ENCODE measurements around the gene HNRNPDL.
"Not testable (repeated sequence)": the region's sequence is repeated elsewhere in the genome, so short reads cannot be mapped to it uniquely, and the experiment has no call there.

Gene HNRNPDL

GRCh38 chr4:82430193-82430963 is at the start of gene HNRNPDL, which contains the start of gene ENOPH1:
HNRNPDL (minus strand) TSS chr4:82430462; CDS start chr4:82429690, 772 bp downstream.
ENOPH1 (plus strand) TSS chr4:82430590; CDS start chr4:82430830, 240 bp downstream.
- in situ Hi-C loops (cut with HindIII; ENCODE audit: low sequenced_read_pairs), result no loop called here
- TF ChIP-seq CTCF (IDR thresholded peaks at IDR 0.05; ENCODE audit: low read depth, low read length, missing control alignments), result no peak

GRCh38 chr4:82479562-82479961 is 49.3 kb upstream of the HNRNPDL start:
- H3K4me3 ChIP-seq (ENCODE audit: low read depth, low read length), result no peak overlapping the region
- TF ChIP-seq CTCF (IDR thresholded peaks at IDR 0.05; ENCODE audit: low read depth, low read length, missing control alignments), result no peak
- no peak for DNase-seq (ENCODE audit: low read depth)
- in situ Hi-C loops (cut with HindIII; ENCODE audit: low sequenced_read_pairs), result no loop called here

More at GRCh38 chr4:82430193-82430963, at the start of gene HNRNPDL, which contains the start of gene ENOPH1:
- H3K4me3 ChIP-seq (ENCODE audit: low read depth, low read length), result peak within 1 kb of the TSS; percentile 85
- peak; percentile 90 for DNase-seq (ENCODE audit: low read depth)

GRCh38 chr4:82477469-82477868 is 47.2 kb upstream of the HNRNPDL start:
- DNase-seq (ENCODE audit: low read depth); H3K4me3 ChIP-seq (ENCODE audit: low read depth, low read length); in situ Hi-C loops (cut with HindIII; ENCODE audit: low sequenced_read_pairs): not testable (repeated sequence)

- H3K4me3 ChIP-seq (ENCODE audit: low read depth, low read length); in situ Hi-C loops (cut with HindIII; ENCODE audit: low sequenced_read_pairs); DNase-seq (ENCODE audit: low read depth): not testable (repeated sequence)
These were observed 45.7 kb upstream of the HNRNPDL start for GRCh38 chr4:82475931-82476330.

- no peak for TF ChIP-seq CTCF (IDR thresholded peaks at IDR 0.05; ENCODE audit: low read depth, low read length, missing control alignments)
- in situ Hi-C loops (cut with HindIII; ENCODE audit: low sequenced_read_pairs), result no loop called here
- H3K4me3 ChIP-seq (ENCODE audit: low read depth, low read length), result no peak overlapping the region
- DNase-seq (ENCODE audit: low read depth), result no peak
These were observed 43.4 kb upstream of the HNRNPDL start for GRCh38 chr4:82473621-82474164.

GRCh38 chr4:82473080-82473479 is 42.8 kb upstream of the HNRNPDL start:
- H3K4me3 ChIP-seq (ENCODE audit: low read depth, low read length); in situ Hi-C loops (cut with HindIII; ENCODE audit: low sequenced_read_pairs); DNase-seq (ENCODE audit: low read depth): not testable (repeated sequence)

- no peak for DNase-seq (ENCODE audit: low read depth)
- in situ Hi-C loops (cut with HindIII; ENCODE audit: low sequenced_read_pairs), result loop anchor here (5.0 to 10.0 kb wide), 2 partner anchors 97 to 255 kb away; no protein-coding TSS in a partner anchor
- H3K4me3 ChIP-seq (ENCODE audit: low read depth, low read length), result no peak overlapping the region
- TF ChIP-seq CTCF (IDR thresholded peaks at IDR 0.05; ENCODE audit: low read depth, low read length, missing control alignments), result no peak
These were observed 39.6 kb upstream of the HNRNPDL start for GRCh38 chr4:82469791-82470345.

GRCh38 chr4:82467471-82467870 is 37.2 kb upstream of the HNRNPDL start:
- TF ChIP-seq CTCF (IDR thresholded peaks at IDR 0.05; ENCODE audit: low read depth, low read length, missing control alignments), result no peak
- in situ Hi-C loops (cut with HindIII; ENCODE audit: low sequenced_read_pairs), result loop anchor here (5.0 to 10.0 kb wide), 2 partner anchors 100 to 257 kb away; no protein-coding TSS in a partner anchor
- peak; percentile 50 for DNase-seq (ENCODE audit: low read depth)
- H3K4me3 ChIP-seq (ENCODE audit: low read depth, low read length), result no peak overlapping the region

All from astrocyte of the cerebellum (primary cell).